NT2/D1 (cell line): ENCODE data around the gene OR2T27.

ENCODE experiments used
- DNase-seq: peaks from one replicate; pipeline ENCODE4 v3.0.0-alpha.2; 2011; ENCODE audit warnings: low read depth, low spot score
- H3K27me3 ChIP-seq: 2 replicates; pipeline ENCODE4 v1.6.0; 2011; ENCODE audit warnings: mild to moderate bottlenecking; ENCODE audit not compliant: insufficient read length, insufficient read depth
- H3K36me3 ChIP-seq: 2 replicates; pipeline ENCODE4 v1.6.1; 2011; ENCODE audit warnings: mild to moderate bottlenecking, low read length, mixed read lengths; ENCODE audit not compliant: insufficient read depth, insufficient read length
- H3K4me1 ChIP-seq: 2 replicates; pipeline ENCODE4 v1.5.1; 2011; ENCODE audit not compliant: insufficient read depth, insufficient read length
- H3K4me3 ChIP-seq: 2 replicates; pipeline ENCODE4 v1.5.1; 2011; ENCODE audit warnings: low read depth; ENCODE audit not compliant: insufficient read length
- H3K9ac ChIP-seq: 2 replicates; pipeline ENCODE4 v1.6.0; 2011; ENCODE audit warnings: low read depth; ENCODE audit not compliant: insufficient read length
- H3K9me3 ChIP-seq: 2 replicates; pipeline ENCODE4 v1.5.1; 2011; ENCODE audit warnings: mild to moderate bottlenecking, low read length; ENCODE audit not compliant: insufficient read depth
- SUZ12 ChIP-seq: IDR thresholded peaks from 2 replicates; pipeline ENCODE4 v1.6.1; 2011; ENCODE audit not compliant: insufficient read length, insufficient read depth; ENCODE audit errors: extremely low read depth
- YY1 ChIP-seq: IDR thresholded peaks from 2 replicates; pipeline ENCODE4 v1.6.1; 2011; ENCODE audit not compliant: insufficient read length, insufficient read depth
- ZNF274 ChIP-seq: IDR thresholded peaks from 2 replicates; pipeline ENCODE4 v1.6.1; 2011; ENCODE audit warnings: mild to moderate bottlenecking, low read depth, low read length

The OR2T27 gene

GRCh38 chr1:248631354-248632008 lies 23.8 kb downstream of the OR2T27 start:
- Histone ChIP-seq H3K36me3 (no peaks in the 10 kb centered on the region), H3K4me1 (no peaks in the 10 kb centered on the region), H3K9ac (no peak overlapping the region), H3K27me3 (no peaks in the 10 kb centered on the region), H3K4me3 (no peak overlapping the region), H3K9me3 (no peaks in the 10 kb centered on the region)
- no peak for TF ChIP-seq ZNF274
- TF ChIP-seq YY1: no peak
- TF ChIP-seq SUZ12: no peak
- DNase-seq: no peak

GRCh38 chr1:248630551-248630950 lies 24.8 kb downstream of the OR2T27 start:
- TF ChIP-seq YY1 (no peak), SUZ12 (no peak), ZNF274 (no peak)
- no peaks in the 10 kb centered on the region for H3K9me3 ChIP-seq
- H3K36me3 ChIP-seq: no peaks in the 10 kb centered on the region
- H3K9ac ChIP-seq: no peak overlapping the region
- H3K27me3 ChIP-seq: no peaks in the 10 kb centered on the region
- DNase-seq: no peak
- H3K4me3 ChIP-seq: no peak overlapping the region
- no peaks in the 10 kb centered on the region for H3K4me1 ChIP-seq

GRCh38 chr1:248627971-248628844 lies 27.1 kb downstream of the OR2T27 start:
- Histone ChIP-seq H3K4me1 (no peaks in the 10 kb centered on the region), H3K4me3 (no peak overlapping the region), H3K9me3 (no peaks in the 10 kb centered on the region), H3K9ac (no peak overlapping the region), H3K27me3 (no peaks in the 10 kb centered on the region), H3K36me3 (no peaks in the 10 kb centered on the region)
- TF ChIP-seq YY1 (no peak), SUZ12 (no peak)
- no peak for DNase-seq

GRCh38 chr1:248625971-248626370 lies 29.4 kb downstream of the OR2T27 start:
- no peaks in the 10 kb centered on the region for H3K4me1 ChIP-seq
- no peak overlapping the region for H3K9ac ChIP-seq
- no peaks in the 10 kb centered on the region for H3K9me3 ChIP-seq
- H3K36me3 ChIP-seq: no peaks in the 10 kb centered on the region
- no peak for DNase-seq
- TF ChIP-seq YY1 (no peak), SUZ12 (no peak), ZNF274 (no peak)
- H3K4me3 ChIP-seq: no peak overlapping the region
- H3K27me3 ChIP-seq: no peaks in the 10 kb centered on the region

- no peaks in the 10 kb centered on the region for H3K4me1 ChIP-seq
- no peaks in the 10 kb centered on the region for H3K36me3 ChIP-seq
- DNase-seq: no peak
- H3K4me3 ChIP-seq: no peak overlapping the region
- TF ChIP-seq YY1: no peak
- TF ChIP-seq ZNF274: no peak
- TF ChIP-seq SUZ12: no peak
- no peaks in the 10 kb centered on the region for H3K27me3 ChIP-seq
- no peaks in the 10 kb centered on the region for H3K9me3 ChIP-seq
- H3K9ac ChIP-seq: no peak overlapping the region
Observed at GRCh38 chr1:248625166-248625565, 30.2 kb downstream of the OR2T27 start.

- DNase-seq: no peak
- Histone ChIP-seq H3K4me3 (no peak overlapping the region), H3K36me3 (no peaks in the 10 kb centered on the region), H3K9me3 (no peaks in the 10 kb centered on the region), H3K4me1 (no peaks in the 10 kb centered on the region), H3K9ac (no peak overlapping the region), H3K27me3 (no peaks in the 10 kb centered on the region)
- TF ChIP-seq ZNF274 (no peak), YY1 (no peak), SUZ12 (no peak)
Observed at GRCh38 chr1:248622570-248623001, 32.7 kb downstream of the OR2T27 start.

GRCh38 chr1:248621770-248622169 lies 33.6 kb downstream of the OR2T27 start:
- Histone ChIP-seq H3K9me3 (no peaks in the 10 kb centered on the region), H3K27me3 (no peaks in the 10 kb centered on the region)

More at GRCh38 chr1:248621770-248622169, 33.6 kb downstream of the OR2T27 start:
- Histone ChIP-seq H3K4me1 (no peaks in the 10 kb centered on the region), H3K36me3 (no peaks in the 10 kb centered on the region), H3K4me3 (no peak overlapping the region), H3K9ac (no peak overlapping the region)
- DNase-seq: no peak
- TF ChIP-seq ZNF274: no peak
- TF ChIP-seq YY1: no peak
- TF ChIP-seq SUZ12: no peak
